Fibroblast of mammary gland (primary cell): ENCODE measurements around the gene DTD2.

Experiments
- DNase-seq: peaks from one replicate; pipeline ENCODE4 v3.0.0-alpha.2; 2010; ENCODE audit warnings: low read depth
- H3K4me3 ChIP-seq: 2 replicates; pipeline ENCODE4 v1.5.1; 2011; ENCODE audit warnings: low read depth, mild to moderate bottlenecking, low read length, moderate library complexity; ENCODE audit not compliant: control insufficient read depth
- TF ChIP-seq, protein P1 (sequence below): conservative IDR thresholded peaks from 2 replicates; pipeline ENCODE4 v1.5.1; 2011; ENCODE audit warnings: low read depth, low read length, inconsistent platforms; ENCODE audit not compliant: control insufficient read depth, insufficient read depth

Gene DTD2

GRCh38 chr14:31430634-31431264, 26.6 kb downstream of the DTD2 start:
- H3K4me3 ChIP-seq, result no peak overlapping the region
- no peak for DNase-seq
- TF ChIP-seq, protein P1, sequence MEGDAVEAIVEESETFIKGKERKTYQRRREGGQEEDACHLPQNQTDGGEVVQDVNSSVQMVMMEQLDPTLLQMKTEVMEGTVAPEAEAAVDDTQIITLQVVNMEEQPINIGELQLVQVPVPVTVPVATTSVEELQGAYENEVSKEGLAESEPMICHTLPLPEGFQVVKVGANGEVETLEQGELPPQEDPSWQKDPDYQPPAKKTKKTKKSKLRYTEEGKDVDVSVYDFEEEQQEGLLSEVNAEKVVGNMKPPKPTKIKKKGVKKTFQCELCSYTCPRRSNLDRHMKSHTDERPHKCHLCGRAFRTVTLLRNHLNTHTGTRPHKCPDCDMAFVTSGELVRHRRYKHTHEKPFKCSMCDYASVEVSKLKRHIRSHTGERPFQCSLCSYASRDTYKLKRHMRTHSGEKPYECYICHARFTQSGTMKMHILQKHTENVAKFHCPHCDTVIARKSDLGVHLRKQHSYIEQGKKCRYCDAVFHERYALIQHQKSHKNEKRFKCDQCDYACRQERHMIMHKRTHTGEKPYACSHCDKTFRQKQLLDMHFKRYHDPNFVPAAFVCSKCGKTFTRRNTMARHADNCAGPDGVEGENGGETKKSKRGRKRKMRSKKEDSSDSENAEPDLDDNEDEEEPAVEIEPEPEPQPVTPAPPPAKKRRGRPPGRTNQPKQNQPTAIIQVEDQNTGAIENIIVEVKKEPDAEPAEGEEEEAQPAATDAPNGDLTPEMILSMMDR, result no peak

GRCh38 chr14:31429791-31430190, 27.5 kb downstream of the DTD2 start:
- H3K4me3 ChIP-seq, result no peak overlapping the region
- TF ChIP-seq, protein P1, result no peak
- no peak for DNase-seq

GRCh38 chr14:31428011-31428410, 29.3 kb downstream of the DTD2 start:
- DNase-seq, result no peak
- TF ChIP-seq, protein P1, result no peak
- no peak overlapping the region for H3K4me3 ChIP-seq

DNA sequence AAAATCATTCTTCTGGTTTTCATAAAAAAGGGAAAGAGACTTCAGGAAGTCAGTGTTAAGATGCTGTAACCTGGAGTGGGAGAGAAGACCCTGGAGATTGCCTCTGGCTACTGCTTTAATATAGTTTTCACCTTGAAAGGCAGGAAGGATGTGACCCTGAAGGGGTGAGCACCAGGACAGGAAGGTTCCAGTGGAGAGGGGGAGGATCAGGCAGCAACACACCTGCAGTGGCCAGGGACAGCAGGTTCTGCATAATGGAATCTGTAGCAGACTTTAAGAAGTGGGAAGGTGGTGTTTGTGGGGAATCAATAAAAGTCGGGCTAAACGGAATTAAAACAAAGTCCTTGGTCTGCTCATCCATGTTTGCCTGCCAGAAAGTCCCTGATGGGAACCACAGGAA, 30.6 kb downstream of the DTD2 start:
- no peak overlapping the region for H3K4me3 ChIP-seq
- no peak for DNase-seq

DNA sequence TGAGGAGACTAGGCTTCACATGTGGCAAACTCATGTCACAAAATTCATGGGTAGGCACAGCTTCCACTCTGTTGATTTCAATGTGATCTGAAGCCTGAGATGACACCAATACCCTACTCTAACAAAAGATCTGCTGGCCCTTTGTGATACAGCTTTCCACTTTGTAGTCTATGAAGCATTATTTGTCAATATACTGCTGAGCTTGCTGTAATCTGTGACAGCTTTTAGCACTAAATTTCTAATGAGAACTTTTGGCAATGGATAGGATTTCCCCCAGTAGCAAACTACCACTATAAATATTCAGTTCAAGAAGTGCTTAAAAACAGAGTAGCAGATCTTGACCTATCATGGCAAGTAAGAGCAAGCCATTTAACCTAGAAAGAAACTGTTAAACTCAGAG, 31.4 kb downstream of the DTD2 start:
- DNase-seq, result no peak
- TF ChIP-seq, protein P1, result no peak
- no peak overlapping the region for H3K4me3 ChIP-seq

More for the DNA sequence above, 30.6 kb downstream of the DTD2 start:
- TF ChIP-seq, protein P1, result no peak

DNA sequence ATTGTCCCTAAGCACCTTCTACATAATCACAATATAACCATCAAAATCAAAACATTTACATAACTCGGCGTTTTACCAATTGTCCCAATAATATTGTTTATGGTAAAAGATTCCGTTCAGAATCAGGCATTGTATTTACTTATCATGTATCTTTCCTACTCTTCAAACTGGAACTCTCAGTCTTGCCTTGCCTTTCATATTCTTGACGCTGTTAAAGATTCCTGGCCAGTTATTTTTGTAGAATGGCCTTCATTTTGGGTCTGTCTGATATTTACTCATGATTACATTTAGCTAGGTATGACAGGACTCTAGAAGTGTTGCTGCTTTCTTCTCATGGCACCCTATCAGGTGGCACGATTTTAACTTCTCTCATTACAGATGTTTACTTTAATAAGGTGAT, 36.1 kb downstream of the DTD2 start:
- TF ChIP-seq, protein P1, result no peak
- H3K4me3 ChIP-seq, result no peak overlapping the region
- DNase-seq, result no peak

- peak within 1 kb of the TSS; percentile 99 for H3K4me3 ChIP-seq
- peak; percentile 93 for DNase-seq
- TF ChIP-seq, protein P1, result no peak
Measured at GRCh38 chr14:31420319-31421111, 36.8 kb downstream of the DTD2 start, which contains the start of gene HEATR5A. HEATR5A (minus strand) TSS chr14:31420550; CDS start chr14:31402975, 17,575 bp downstream.
